GM12865 (cell line): Measurements from ENCODE around the gene CPXM2.
"Not testable (repeated sequence)": the region's sequence is repeated elsewhere in the genome, so short reads cannot be mapped to it uniquely, and the experiment has no call there.

ENCODE experiments used
- DNase-seq: peaks from one replicate; pipeline ENCODE4 v3.0.0; 2010; ENCODE audit warnings: low read depth
- H3K4me3 ChIP-seq: 2 replicates; pipeline ENCODE4 v1.5.1; 2011; ENCODE audit warnings: mild to moderate bottlenecking, low read depth, low read length, control low read depth
- CTCF ChIP-seq: IDR thresholded peaks from 2 replicates; pipeline ENCODE4 v1.5.1; 2011; ENCODE audit warnings: low read length, control low read depth, low read depth, inconsistent platforms; ENCODE audit not compliant: insufficient read depth; ENCODE audit errors: missing control alignments

Gene CPXM2

GRCh38 chr10:123744224-123744536 is 147.4 kb downstream of the CPXM2 start:
- TF ChIP-seq CTCF = no peak
- no peak for DNase-seq
- no peak overlapping the region for H3K4me3 ChIP-seq

- no peak overlapping the region for H3K4me3 ChIP-seq
- DNase-seq = no peak
- TF ChIP-seq CTCF = no peak
Measured at GRCh38 chr10:123743441-123744223, 148.0 kb downstream of the CPXM2 start.

- TF ChIP-seq CTCF = no peak
- H3K4me3 ChIP-seq = no peak overlapping the region
- no peak for DNase-seq
Measured at GRCh38 chr10:123742751-123743440, 148.7 kb downstream of the CPXM2 start.

- no peak for DNase-seq
- TF ChIP-seq CTCF = no peak
- H3K4me3 ChIP-seq = no peak overlapping the region
Measured at GRCh38 chr10:123741711-123742110, 149.9 kb downstream of the CPXM2 start.

- H3K4me3 ChIP-seq = no peak overlapping the region
- DNase-seq = no peak
- no peak for TF ChIP-seq CTCF
Measured at GRCh38 chr10:123741146-123741545, 150.5 kb downstream of the CPXM2 start.

GRCh38 chr10:123736917-123737316 is 154.7 kb downstream of the CPXM2 start:
- not testable (repeated sequence) for H3K4me3 ChIP-seq, DNase-seq

DNA sequence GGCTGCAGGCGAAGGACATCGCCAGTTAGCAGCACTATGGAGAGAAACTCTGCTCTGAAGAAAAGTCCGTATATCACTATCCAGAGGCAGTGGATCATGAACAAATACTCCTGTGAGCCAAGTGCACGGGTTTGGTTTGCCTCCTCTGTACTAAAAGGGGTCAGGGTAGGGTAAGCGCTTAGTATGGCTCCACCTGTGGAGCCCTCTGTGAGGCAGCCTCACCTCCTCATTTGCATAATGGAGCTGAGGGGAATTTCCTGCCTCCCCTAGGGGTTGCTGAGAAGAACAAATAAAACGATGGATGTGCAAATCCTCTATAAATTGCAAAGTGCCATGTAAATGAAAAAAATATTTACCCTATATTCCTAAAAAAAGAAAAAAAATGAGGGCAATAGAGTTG is 162.1 kb downstream of the CPXM2 start:
- no peak for DNase-seq
- H3K4me3 ChIP-seq = no peak overlapping the region
- no peak for TF ChIP-seq CTCF
